CD4-positive, alpha-beta T cell (primary cell): ENCODE measurements around the gene C2CD4D. TPM values are rescaled to one million over a fixed set of nuclear protein-coding genes. Genes with fewer than 3 reads are reported as not detected.
"Not testable (repeated sequence)": the region's sequence is repeated elsewhere in the genome, so short reads cannot be mapped to it uniquely, and the experiment has no call there.

ENCODE experiments used
- ATAC-seq: fragments of 200-7000 bp; cut with Tn5 transposase; one replicate; pipeline ENCODE4 v1.10.0; 2022; ENCODE audit warnings: mild to moderate bottlenecking; ENCODE audit not compliant: poor library complexity
- CTCF ChIA-PET: fragments of 350-600 bp; sonication (Branson Sonifier 250); formaldehyde crosslinking; loops from one replicate; lab custom pipeline; 2021; ENCODE audit warnings: antibody characterized with exemption, inconsistent platforms; lab: Charles Lee
- POLR2A ChIA-PET: fragments of 350-600 bp; sonication (Branson Sonifier 250); formaldehyde crosslinking; loops from one replicate; lab custom pipeline; 2021; ENCODE audit warnings: antibody characterized with exemption, inconsistent platforms; lab: Charles Lee
- DNase-seq, 14 experiments: peaks; one replicate each; pipeline ENCODE4 v3.0.0-alpha.2; 2013 to 2020; ENCODE audit warnings: mixed read lengths in 2 of 14
- H3K27ac ChIP-seq, 2 donors: one replicate each; pipeline versions ENCODE4 v1.5.1 to v1.7.0; 2013; ENCODE audit warnings: low read length in 2 of 2, low read depth in 1 of 2, mild to moderate bottlenecking in 1 of 2
- H3K27me3 ChIP-seq, 2 experiments: 1 replicate in 1 of 2; 2 replicates in 1 of 2; pipeline versions ENCODE4 v1.6.1 to v1.7.0; 2013; ENCODE audit warnings: low read length in 2 of 2, control low read depth in 1 of 2, mild to moderate bottlenecking in 1 of 2, moderate library complexity in 1 of 2; ENCODE audit not compliant: insufficient read depth in 2 of 2, control insufficient read depth in 1 of 2
- H3K36me3 ChIP-seq: one replicate; pipeline ENCODE4 v1.6.1; 2013; ENCODE audit warnings: low read length, control low read depth; ENCODE audit not compliant: insufficient read depth
- H3K4me1 ChIP-seq: one replicate; pipeline ENCODE4 v1.6.1; 2013; ENCODE audit warnings: low read length, control low read depth; ENCODE audit not compliant: insufficient read depth
- H3K4me3 ChIP-seq: one replicate; pipeline ENCODE4 v1.5.1; 2013; ENCODE audit warnings: mild to moderate bottlenecking, low read length, moderate library complexity
- H3K9me3 ChIP-seq, 2 experiments: 1 replicate in 1 of 2; 2 replicates in 1 of 2; pipeline versions ENCODE4 v1.6.1 to v1.7.0; 2013; ENCODE audit warnings: low read length in 2 of 2, mild to moderate bottlenecking in 2 of 2, control low read depth in 1 of 2, moderate library complexity in 1 of 2; ENCODE audit not compliant: control insufficient read depth in 1 of 2, insufficient read depth in 1 of 2
- H3K27ac Mint-ChIP-seq: one replicate; pipeline ENCODE4 v1.8.0; 2020; ENCODE audit warnings: mixed read lengths
- H3K27me3 Mint-ChIP-seq: one replicate; pipeline ENCODE4 v1.8.0; 2021; ENCODE audit warnings: mixed read lengths
- H3K36me3 Mint-ChIP-seq: one replicate; pipeline ENCODE4 v1.8.0; 2021; ENCODE audit warnings: low read depth, mixed read lengths
- H3K4me1 Mint-ChIP-seq: one replicate; pipeline ENCODE4 v1.8.0; 2021; ENCODE audit warnings: low read depth, mixed read lengths
- H3K4me3 Mint-ChIP-seq: one replicate; pipeline ENCODE4 v1.8.0; 2020; ENCODE audit warnings: mild to moderate bottlenecking, mixed read lengths
- H3K9me3 Mint-ChIP-seq: one replicate; pipeline ENCODE4 v1.8.0; 2020; ENCODE audit warnings: mixed read lengths
- CTCF ChIP-seq: fragments of 200-600 bp; IDR thresholded peaks from one replicate; pipeline ENCODE4 v1.8.0; 2022; ENCODE audit warnings: antibody characterized with exemption, mild to moderate bottlenecking
- intact Hi-C, 2 experiments: fragments of 100-400 bp; cut with DNase I in 1 of 2; cut with micrococcal nuclease in 1 of 2; formaldehyde crosslinking; loops; one replicate each; pipeline versions ENCODE4 v1.15.1 to v1.9.0; 2023 to 2025; cut with DNase I, micrococcal nuclease
- total RNA-seq, 174 experiments: library from RNA in 2 of 174; stranded (reverse) in 2 of 174; gene quantifications; one replicate each; pipeline ENCODE4 v1.2.3 and lab custom pipeline; 2021 to 2026

C2CD4D gene
- total RNA-seq, 2 experiments from 2014 or later, result 0.75 to 0.88 TPM

DNA sequence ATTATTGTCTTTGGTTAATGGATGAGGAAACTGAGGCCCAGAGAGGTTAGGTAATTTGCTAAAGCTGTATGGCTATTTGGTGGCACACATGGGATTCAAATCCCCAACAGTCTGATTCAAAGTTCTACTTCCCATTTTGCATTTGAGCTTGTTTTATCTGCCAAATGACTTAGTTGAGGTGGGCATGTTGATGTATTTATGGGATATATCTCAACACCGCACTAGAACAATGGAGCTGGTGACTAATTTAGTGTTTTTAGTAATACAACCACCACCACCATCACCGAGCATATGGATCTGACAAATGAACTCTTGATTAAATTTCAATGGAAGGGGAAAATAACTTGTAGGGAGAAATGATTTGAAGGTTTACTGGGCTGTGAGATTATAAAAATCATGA lies 42.8 kb upstream of the C2CD4D start:
- ATAC-seq (no peak), DNase-seq (no peak)
- Histone ChIP-seq H3K27ac (no peak overlapping the region), H3K27me3 (no peaks in the 10 kb centered on the region), H3K4me3 (no peak overlapping the region), H3K4me1 (no peaks in the 10 kb centered on the region), H3K36me3 (peaks cover 30% of the 10 kb centered on the region), H3K9me3 (no peaks in the 10 kb centered on the region)
- H3K9me3 Mint-ChIP-seq, result no peaks in the 10 kb centered on the region
- intact Hi-C loops, result loop anchor here in 1 of 2 experiments (5.0 kb wide), 1 partner anchor 35 kb away; no protein-coding TSS in a partner anchor
- peaks cover 60% of the 10 kb centered on the region for H3K36me3 Mint-ChIP-seq
- ChIA-PET CTCF (interaction anchor here (0.6 kb wide), 1 partner anchor 120 kb away, joined by 3 read pairs; no protein-coding TSS in a partner anchor), POLR2A (interaction anchor here (1.2 to 2.0 kb wide), 3 partner anchors 11 to 23 kb away, joined by 4 to 5 read pairs (median 4); no protein-coding TSS in a partner anchor)
- TF ChIP-seq CTCF, result no peak
- no peak overlapping the region for H3K27ac Mint-ChIP-seq
- no peak overlapping the region for H3K4me3 Mint-ChIP-seq
- peaks cover 7% of the 10 kb centered on the region for H3K4me1 Mint-ChIP-seq
- H3K27me3 Mint-ChIP-seq, result no peaks in the 10 kb centered on the region

GRCh38 chr1:151881479-151881878 lies 41.9 kb upstream of the C2CD4D start:
- TF ChIP-seq CTCF, result no peak
- intact Hi-C loops, result loop anchor here in 1 of 2 experiments (5.0 kb wide), 1 partner anchor 36 kb away; no protein-coding TSS in a partner anchor
- CTCF ChIA-PET, result interaction anchor here (0.9 to 1.6 kb wide), 3 partner anchors 115 to 153 kb away, joined by 3 to 4 read pairs (median 4); no protein-coding TSS in a partner anchor

GRCh38 chr1:151875419-151876097 lies 35.9 kb upstream of the C2CD4D start:
- H3K36me3 ChIP-seq, result peaks cover 44% of the 10 kb centered on the region
- no peak overlapping the region for H3K4me3 ChIP-seq
- POLR2A ChIA-PET, result interaction anchor here (0.6 kb wide), 2 partner anchors 9 to 24 kb away, joined by 3 read pairs; no protein-coding TSS in a partner anchor
- TF ChIP-seq CTCF, result no peak
- H3K9me3 ChIP-seq, result no peaks in the 10 kb centered on the region
- CTCF ChIA-PET, result no interaction called here
- H3K27me3 ChIP-seq, result no peaks in the 10 kb centered on the region
- Mint-ChIP-seq H3K4me3 (no peak overlapping the region), H3K4me1 (peaks cover 23% of the 10 kb centered on the region), H3K36me3 (peaks cover 59% of the 10 kb centered on the region), H3K9me3 (no peaks in the 10 kb centered on the region), H3K27me3 (no peaks in the 10 kb centered on the region), H3K27ac (peak overlapping the region; percentile 40)
- ATAC-seq (no peak), DNase-seq (no peak)
- intact Hi-C loops, result no loop called here
- no peak overlapping the region for H3K27ac ChIP-seq
- no peaks in the 10 kb centered on the region for H3K4me1 ChIP-seq

More at GRCh38 chr1:151881479-151881878, 41.9 kb upstream of the C2CD4D start:
- DNase-seq, result no peak
- Mint-ChIP-seq H3K27ac (no peak overlapping the region), H3K4me1 (peaks cover 7% of the 10 kb centered on the region), H3K4me3 (no peak overlapping the region), H3K36me3 (peaks cover 60% of the 10 kb centered on the region), H3K27me3 (no peaks in the 10 kb centered on the region), H3K9me3 (no peaks in the 10 kb centered on the region)
- POLR2A ChIA-PET, result interaction anchor here (0.7 to 2.0 kb wide), 5 partner anchors 10 to 115 kb away, joined by 3 to 5 read pairs (median 4); no protein-coding TSS in a partner anchor
- ATAC-seq, result no peak
- H3K4me3 ChIP-seq, result no peak overlapping the region
- no peaks in the 10 kb centered on the region for H3K9me3 ChIP-seq
- no peaks in the 10 kb centered on the region for H3K4me1 ChIP-seq
- peaks cover 30% of the 10 kb centered on the region for H3K36me3 ChIP-seq
- no peak overlapping the region for H3K27ac ChIP-seq
- H3K27me3 ChIP-seq, result no peaks in the 10 kb centered on the region

DNA sequence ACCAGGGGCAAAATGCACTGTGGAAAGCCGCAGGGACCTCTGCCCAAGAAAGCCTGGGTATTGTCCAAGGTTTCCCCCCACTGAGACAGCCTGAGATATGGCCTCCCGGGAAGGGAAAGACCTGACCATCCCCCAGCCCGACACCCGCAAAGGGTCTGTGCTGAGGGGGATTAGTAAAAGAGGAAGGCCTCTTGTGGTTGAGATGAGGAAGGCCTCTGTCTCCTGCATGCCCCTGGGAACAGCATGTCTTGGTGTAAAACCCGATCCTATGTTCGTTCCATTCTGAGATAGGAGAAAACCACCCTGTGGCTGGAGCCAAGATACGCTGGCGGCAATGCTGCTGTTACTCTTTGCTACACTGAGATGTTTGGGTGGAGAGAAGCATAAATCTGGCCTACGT lies 33.2 kb upstream of the C2CD4D start:
- DNase-seq, H3K4me3 ChIP-seq, intact Hi-C loops, H3K4me3 Mint-ChIP-seq, H3K27me3 ChIP-seq, H3K27ac ChIP-seq, H3K27me3 Mint-ChIP-seq, H3K9me3 ChIP-seq, ATAC-seq, POLR2A ChIA-PET, H3K9me3 Mint-ChIP-seq, CTCF ChIA-PET, H3K27ac Mint-ChIP-seq, H3K4me1 ChIP-seq: not testable (repeated sequence)
- Mint-ChIP-seq H3K4me1 (peaks cover 27% of the 10 kb centered on the region), H3K36me3 (peaks cover 47% of the 10 kb centered on the region)
- peaks cover 36% of the 10 kb centered on the region for H3K36me3 ChIP-seq
